VCaP (cell line): ENCODE measurements around the gene FLYWCH2.

Source experiments
- H3K27ac ChIP-seq: fragments of 450-650 bp; 2 replicates; pipeline ENCODE4 v1.5.1; 2017
- CTCF ChIP-seq: fragments of 450-650 bp; conservative IDR thresholded peaks from 2 replicates; pipeline ENCODE4 v1.5.1; 2017; ENCODE audit warnings: mild to moderate bottlenecking, moderate library complexity

Gene FLYWCH2

GRCh38 chr16:2848933-2849725 lies 33.9 kb upstream of the FLYWCH2 start:
- H3K27ac ChIP-seq, result no peak overlapping the region
- no peak for TF ChIP-seq CTCF

GRCh38 chr16:2852003-2852730 lies 30.8 kb upstream of the FLYWCH2 start:
- no peak for TF ChIP-seq CTCF
- H3K27ac ChIP-seq, result no peak overlapping the region

- no peak for TF ChIP-seq CTCF
- no peak overlapping the region for H3K27ac ChIP-seq
These were observed 30.1 kb upstream of the FLYWCH2 start for GRCh38 chr16:2852731-2853507.

- H3K27ac ChIP-seq, result no peak overlapping the region
- no peak for TF ChIP-seq CTCF
These were observed 29.4 kb upstream of the FLYWCH2 start for GRCh38 chr16:2853531-2854073.

GRCh38 chr16:2854700-2855309 lies 28.2 kb upstream of the FLYWCH2 start:
- no peak overlapping the region for H3K27ac ChIP-seq
- TF ChIP-seq CTCF, result peak; percentile 33; the same call in 1 of the 2 replicates

GRCh38 chr16:2855536-2855935 lies 27.5 kb upstream of the FLYWCH2 start:
- no peak for TF ChIP-seq CTCF
- no peak overlapping the region for H3K27ac ChIP-seq
